ENCODE data around the gene SSH2.
"Not testable (repeated sequence)": the region's sequence is repeated elsewhere in the genome, so short reads cannot be mapped to it uniquely, and the experiment has no call there.

Gene SSH2

DNA sequence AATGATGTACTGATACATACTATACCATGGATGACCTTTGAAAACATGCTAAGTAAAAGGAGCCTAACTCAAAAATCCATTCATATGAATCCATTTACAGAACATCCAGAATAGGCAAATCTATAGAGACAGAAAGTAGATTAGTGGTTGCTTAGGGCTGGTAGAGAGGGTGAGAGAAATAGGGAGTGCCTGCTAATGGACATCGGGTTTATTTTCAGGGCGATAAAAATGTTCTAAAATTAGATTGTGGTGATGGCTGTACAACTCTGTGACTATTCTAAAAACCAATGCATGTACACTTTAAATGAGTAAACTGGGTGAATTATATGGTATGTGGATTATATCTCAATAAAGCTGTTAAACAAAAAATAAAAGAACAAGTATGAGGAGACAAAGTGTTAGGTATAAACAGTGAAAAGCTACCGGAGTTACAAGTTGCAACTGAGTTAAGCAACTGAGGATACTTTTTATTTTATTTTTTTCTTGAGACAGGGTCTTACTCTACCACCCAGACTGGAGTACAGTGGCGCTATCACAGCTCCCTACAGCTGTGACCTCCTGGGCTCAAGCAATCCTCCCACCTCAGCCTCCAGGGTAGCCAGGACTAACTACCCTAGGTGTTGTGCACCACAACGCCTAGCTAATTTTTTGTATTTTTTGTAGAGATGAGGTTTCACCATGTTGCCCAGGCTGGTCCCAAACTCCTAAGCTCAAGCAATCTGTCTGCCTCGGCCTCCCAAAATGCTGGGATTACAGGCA is 231.8 kb downstream of the SSH2 start:
- DNase-seq = no peak

DNA sequence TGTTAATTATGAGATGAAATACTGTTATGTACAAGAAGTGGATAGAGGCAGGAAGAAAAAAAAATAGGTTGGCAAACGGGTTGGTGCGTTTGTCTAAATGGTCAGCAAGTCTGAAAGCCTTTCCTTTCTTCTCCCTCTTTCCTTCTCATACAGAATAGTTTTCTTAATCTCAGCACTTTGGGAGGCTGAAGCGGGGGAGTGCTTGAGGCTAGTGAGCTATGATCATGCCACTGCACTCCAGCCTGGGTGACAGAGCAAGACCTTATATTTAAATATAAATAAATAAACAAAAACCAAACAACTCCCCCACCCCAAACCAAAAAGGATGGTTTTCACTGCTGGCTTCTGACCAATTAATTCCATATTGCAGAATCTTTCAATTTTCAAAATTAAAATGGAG is 232.7 kb downstream of the SSH2 start:
- no peak for DNase-seq

DNA sequence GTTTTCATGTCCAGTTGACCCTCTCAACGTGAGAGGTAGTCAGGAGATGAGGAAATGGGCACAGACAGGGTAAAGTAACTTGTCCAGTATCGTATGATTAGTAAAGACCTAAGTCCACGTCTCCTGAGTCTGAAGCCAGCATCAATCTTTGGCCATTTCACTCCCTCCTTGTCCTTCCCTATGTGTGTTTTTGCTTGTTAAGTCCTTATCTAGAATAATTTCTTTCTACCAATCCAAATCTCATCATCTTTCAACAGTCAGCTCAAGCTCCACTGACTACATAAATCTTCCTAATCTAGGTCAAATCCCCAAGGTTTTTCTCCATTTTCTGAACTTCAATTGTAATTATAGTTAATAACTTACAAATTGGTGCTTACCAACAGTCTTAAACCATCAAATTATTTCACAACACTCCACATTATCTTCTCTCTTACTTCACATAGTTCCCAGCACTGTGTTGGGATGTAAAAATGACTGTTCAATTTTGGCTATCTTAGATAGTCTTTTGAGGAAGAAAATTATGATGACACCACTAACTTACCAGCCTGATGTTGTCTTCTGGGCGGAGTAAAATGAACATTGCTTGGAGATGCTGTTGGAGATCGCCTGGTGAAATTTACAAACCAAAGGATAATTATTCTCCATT is 235.0 kb downstream of the SSH2 start:
- DNase-seq = no peak

DNA sequence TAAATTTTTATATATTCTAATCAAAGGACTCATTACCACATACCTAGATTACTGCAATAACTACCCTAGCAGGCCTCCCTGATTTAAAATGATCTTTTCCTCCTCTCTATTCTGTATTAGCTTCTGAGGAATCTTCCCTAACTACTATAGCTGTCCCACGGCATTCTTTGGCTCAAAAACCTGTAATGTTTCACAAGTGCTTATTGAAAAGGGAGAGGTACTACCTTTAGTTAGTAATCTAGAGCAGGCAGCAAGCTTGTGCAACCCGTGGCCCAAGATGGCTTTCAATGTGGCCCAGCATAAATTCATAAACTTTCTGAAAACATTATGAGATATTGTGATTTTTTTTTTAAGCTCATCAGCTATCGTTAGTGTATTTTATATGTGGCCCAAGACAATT is 236.3 kb downstream of the SSH2 start:
- DNase-seq = no peak

DNA sequence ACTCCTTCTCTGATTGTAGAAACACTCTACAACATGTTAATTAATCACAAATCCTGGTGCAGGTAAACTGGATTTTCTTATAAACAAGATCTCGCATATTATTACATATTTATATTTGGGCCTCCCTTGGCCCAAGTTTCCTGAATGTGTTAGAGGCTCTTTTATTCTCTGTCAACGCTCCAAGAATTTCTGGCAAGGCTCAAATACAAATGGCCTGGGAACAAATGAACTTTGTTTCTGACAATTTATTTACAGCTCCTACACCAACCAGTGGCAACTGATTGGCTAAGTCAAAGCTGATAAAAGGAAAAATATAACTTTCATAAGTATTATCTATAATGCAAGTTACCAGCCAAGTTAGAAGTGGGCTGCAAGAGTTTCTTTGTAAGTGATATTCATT is 242.4 kb downstream of the SSH2 start:
- DNase-seq = no peak

DNA sequence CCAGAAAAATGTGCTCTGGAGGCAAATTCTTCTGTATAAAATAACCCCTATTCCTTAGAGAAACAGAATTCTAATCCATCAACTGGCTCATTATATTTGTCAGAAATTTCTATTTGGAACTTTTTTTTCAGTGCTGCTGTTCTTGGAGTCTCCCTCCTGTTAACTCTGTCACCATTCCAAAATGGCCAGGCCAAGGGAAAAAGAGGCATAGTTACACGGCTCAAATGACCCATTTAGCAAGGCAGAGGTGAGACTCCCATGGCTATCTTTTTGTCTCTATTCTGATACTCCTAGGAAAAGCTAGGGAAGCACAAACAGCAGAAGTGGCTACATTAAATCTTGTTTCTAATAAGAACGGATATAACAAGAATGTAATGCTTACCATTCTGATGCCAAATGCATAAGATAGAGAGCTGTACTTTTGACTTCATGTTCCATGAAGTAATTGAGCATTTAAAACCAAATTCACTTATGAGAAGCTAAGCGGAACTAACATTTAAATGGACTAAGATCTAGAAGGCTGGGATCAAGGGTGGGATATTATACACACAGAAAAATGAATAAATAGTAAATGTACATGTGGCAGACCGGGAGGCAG is 242.9 kb downstream of the SSH2 start:
- DNase-seq = no peak

DNA sequence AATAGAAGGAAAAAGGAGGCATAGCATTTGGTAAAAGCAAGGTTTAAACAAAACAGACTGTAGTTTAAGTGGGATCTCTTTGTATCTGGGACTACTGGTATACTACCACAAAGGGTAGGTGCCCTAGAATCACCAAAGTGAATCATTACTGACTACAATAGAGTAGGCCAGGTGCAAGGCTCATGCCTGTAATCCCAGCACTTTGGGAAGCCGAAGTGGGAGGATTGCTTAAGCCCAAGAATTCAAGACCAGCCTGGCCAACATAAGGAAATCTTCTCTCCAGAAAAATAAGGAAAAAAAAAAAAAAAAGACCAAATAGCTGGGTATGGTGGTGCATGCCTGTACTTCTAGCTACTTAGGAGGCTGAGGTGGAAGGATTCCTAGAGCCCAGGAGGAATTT is 246.5 kb downstream of the SSH2 start:
- no peak for DNase-seq

DNA sequence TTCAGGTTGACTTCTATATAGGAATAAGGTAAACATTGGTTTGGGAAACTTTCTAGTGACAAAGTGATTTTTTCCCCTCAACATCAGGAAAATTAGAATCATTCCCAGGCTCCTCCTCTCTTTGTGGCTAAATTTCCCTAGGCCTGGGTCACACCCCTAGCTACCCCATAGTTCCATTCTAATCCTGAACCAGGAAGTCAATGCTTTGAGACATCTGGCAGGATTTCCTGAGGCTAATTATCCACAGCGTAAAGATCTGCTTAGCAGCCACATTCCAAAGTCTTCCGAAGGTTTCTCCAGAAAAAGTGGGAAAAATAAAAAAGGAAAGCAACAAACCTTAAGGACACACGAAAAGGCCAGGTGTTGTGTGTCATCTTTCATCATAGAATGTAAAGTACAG is 247.0 kb downstream of the SSH2 start:
- DNase-seq = no peak

DNA sequence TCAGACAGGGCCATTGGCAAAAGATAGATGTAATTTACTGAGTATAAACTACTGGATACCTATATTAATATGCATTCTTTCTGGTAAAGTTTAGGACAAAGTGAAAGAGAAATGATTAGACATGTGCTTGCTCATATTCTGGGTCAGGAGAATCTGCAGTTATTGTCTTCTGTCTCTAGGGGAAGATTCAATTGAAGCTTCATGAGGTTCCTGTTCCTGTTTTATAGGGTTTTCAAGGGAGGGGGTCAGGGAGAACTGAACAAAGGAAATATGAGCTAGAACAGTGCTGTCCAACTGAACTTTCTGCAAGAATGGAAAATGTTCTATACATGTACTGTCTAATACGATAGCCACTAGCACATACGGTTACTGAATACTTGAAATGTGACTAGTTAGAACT is 248.0 kb downstream of the SSH2 start:
- no peak for DNase-seq

DNA sequence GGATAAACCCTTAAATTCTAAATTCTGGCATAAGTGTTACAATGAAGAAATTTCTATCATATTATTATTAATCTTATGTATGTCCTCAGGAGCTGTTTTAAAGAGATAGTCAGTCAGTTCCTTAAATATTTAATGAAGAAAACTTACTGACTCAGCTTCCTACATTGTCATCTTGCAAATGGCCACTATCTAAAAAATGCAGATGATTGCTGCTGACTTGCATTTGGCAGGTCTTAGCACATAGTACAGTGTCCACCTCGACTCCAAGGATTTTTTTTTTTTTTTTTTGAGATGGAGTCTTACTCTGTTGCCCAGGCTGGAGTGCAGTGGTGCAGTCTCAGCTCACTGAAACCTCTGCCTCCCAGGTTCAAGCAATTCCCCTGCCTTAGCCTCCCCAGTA is 252.2 kb downstream of the SSH2 start:
- no peak for DNase-seq

DNA sequence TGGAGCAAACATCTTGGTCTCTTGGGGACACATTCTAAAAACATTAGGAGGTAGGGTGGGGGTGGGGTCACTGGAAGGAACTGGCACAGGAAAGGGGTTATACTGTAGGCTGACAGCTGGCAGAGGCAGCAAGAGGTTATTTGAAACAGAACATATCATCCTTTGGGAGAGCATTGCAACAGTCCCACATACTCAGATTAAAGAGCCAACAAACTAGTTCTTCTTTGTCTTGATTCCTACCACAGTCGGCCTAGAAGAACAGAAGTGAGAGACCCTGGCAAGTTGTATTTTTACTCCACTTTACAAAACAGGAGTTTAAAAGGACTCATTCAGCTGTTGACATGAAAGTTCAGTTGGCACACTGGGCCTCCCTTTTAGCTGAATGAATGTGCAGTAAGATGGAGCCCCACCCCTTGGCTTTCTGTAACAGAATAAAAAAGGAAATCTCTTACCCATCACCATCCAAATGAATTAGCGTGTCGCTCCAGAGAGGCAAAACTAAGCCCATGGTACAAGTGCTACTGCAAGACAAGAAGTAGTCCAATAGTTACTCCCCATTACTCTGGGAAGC is 252.7 kb downstream of the SSH2 start:
- DNase-seq = no peak

DNA sequence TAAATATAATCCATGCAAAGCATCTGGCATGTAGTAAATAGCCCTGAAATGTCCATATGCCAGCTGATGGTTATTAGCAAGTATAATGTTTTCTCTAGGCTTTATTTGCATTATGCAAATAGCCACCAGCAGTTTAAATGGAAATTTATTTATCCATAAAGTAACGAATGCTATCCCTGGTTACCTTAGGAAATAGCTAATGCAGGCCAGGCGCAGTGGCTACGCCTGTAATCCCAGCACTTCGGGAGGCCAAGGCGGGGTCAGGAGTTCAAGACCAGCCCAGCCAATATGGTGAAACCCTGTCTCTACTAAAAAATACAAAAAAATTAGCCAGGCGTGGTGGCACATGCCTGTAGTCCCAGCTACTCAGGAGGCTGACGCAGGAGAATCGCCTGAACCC is 254.1 kb downstream of the SSH2 start:
- DNase-seq = not testable (repeated sequence)

DNA sequence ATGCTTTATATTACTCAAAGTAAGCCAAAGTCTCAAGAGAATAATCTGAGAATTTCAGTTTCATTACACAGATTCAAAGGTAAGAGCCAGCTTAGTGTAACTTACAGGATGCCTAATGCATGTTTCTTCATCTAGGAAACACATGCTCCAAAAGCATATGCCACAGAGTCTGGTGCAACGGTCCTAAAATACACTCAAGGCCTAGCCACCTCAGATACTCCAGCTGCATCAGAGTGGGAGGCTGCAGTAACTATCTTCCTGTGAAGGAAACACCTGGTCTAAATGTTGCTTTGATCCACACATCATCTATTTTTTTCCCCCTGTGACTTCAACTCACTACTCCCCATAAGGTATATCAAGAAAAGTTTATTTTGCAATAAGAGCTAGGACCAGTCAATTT is 255.7 kb downstream of the SSH2 start:
- DNase-seq = no peak

DNA sequence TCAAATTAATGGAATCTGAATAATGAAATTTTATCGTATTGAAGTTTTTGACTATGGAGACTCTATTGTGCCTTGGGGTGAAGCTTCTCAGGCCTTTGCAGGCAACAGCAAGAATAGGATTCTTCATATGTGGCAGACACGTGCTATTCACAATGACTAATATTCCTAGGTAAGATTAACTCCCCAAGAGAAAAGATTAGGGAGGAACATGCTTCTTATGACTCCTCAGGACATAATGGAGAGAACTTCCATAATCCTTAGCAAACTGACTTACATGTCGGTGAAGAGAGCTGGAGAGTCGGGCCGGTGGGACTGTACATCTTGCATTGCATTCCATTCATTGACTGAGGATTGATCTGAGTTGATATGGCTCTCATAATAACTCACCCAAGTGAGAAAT is 258.4 kb downstream of the SSH2 start:
- DNase-seq = no peak

DNA sequence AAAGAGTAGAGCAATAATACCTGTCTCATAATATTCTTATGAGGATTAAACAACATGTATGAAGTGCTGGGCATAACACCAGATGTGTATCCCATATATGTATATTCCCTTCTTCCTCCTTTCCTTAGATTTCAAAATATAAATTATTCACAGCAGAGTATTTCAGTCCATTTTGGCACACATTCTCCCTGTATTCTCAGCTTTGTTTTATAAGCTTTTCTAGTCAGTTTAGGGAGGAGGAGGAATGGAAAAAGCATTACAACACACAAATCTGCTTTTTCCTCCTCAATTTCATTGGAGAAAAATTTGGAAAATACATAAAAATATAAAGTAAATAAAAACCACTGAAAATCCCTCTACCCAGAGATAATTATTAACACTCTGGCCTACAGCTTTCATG is 260.8 kb downstream of the SSH2 start:
- DNase-seq = no peak

DNA sequence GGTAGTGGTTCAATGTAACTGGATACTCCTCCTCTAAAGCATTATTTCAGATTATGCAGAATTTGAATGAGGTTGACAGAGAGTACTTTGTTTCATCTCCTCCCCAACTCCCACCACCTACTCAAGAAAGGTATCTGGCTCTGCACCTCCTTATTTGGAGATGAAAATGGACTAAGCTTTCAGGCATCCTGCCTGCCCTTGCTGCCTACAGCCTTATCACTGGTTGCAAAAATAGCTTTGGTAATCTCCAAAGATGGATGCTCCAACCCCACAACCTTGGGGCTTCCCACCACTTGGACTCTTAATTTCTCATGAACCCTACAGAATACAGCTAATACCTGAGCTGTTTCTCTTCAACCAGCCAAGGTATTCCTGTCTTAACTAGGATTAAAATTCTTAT is 262.1 kb downstream of the SSH2 start:
- no peak for DNase-seq

DNA sequence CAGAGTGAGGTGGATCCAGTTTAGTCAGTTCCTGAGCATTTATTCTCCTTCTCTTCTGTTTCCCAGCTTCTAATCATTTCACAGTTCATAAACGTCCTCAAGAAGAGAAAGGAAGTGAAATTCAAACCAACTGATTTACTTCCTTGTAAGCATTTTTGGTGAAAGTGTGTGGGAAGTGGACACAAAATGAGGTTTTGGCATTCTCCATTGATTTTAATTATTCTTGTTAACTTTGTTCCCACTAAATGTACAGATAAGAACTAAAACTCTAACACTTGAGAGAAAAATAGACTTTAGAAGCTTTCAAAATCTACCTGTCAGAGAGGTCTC is 264.6 kb downstream of the SSH2 start:
- no peak for DNase-seq

DNA sequence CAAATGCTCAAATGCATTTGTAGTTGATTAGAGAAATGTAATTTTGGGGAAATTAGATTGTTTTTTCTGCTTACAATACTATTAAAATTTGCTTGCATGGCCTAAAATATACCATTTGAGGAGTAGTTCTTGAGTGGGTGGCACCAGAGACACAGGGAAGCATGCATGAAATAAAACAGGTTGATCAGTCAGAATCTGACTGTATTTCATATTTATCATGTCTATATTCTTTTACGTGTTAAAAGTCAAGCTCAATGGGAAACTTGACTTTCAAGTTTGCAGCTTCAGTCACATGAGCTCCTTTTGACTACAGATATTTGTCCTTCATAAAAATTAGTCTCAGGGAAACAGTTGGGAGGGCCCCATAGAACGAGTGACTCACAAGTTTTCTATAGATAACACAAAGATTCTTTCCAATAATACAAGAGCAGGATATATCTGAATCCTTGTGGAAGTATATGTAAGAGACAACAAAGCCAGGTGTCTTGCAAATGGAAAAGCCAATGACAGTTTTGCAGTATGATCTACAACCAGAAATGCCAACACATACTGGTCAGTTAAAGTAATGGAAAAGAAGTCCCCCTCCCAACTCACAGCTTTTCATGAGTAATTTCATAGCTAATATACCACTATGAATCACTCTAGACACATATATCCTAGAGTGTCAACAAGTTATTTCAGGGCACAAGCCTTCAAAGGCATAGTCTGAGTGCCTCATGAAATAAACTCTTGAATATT is 265.1 kb downstream of the SSH2 start:
- no peak for DNase-seq

DNA sequence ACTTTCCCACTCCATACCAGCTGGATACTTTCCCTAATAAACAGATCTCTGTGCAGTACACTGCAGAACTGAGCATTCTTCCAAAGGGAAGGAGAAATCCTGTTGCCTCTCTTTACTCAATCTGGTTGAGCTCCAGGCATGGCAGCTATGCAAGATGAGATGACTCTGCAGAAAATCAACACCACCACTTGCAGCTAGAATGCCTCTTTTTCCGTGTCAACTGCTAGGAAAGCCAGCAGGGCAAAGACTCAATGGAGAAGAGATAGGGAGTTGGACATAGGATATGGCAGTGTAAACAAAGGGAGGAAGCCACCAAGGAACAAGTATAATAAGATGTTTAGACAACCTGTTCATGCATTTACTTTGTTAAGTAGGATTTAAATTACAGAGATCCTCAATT is 266.9 kb downstream of the SSH2 start:
- no peak for DNase-seq

DNA sequence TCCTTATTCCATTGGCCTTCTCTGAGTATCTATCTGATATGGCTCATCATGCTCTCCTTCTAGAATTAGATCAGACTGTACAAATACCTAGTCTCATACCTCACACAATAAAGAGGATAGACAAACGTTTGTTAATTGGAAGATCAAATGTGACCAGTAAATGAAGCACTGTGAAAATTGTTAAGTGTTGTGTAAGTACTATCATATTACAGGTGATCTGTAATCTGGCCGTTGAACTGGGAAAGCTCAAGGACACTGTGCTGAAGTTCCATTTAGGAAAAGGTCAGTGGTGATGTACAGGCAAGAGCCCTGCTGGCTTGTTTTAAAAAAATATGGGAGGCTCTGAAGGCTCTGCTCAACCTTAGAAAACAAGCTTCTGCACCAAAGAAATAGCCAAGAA is 268.8 kb downstream of the SSH2 start:
- DNase-seq = no peak

DNA sequence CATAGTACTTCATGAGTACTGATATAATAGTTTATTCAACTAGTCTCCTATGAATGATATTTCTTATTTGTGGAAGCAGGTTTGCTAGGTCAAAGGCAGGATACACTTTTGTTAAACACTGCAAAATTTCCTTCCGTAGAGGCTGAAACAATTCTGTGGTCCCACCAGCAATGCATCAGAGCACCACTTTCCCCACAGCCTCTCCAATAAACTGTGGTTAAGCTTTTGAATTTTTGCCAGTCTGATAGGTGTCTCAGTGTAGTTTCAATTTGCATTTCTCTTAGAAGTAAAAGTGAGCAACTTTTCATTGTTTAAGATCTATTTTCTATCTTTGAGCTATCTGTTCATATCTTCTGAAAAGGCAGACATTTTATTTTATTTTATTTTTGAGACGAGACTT is 270.9 kb downstream of the SSH2 start:
- peak in 1 of 2 donors; percentile 21 for DNase-seq

DNA sequence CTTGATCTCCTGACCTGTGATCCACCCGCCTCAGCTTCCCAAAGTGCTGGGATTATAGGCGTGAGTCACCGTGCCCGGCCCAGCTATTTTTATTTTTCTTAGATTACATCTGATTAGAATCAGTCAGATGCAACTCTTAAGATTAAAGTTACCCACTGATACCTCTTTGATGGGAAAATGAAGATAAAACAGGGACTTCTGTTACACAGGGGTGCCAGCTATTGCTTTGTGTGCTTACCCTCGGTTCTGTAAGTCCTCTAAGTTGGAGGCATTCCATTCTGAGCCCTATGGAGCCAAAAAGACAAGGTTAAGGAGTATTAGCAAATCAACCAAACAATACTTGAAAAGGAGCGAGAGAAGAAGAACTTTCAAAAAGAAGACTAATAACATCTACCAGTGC is 274.7 kb downstream of the SSH2 start:
- no peak for DNase-seq

DNA sequence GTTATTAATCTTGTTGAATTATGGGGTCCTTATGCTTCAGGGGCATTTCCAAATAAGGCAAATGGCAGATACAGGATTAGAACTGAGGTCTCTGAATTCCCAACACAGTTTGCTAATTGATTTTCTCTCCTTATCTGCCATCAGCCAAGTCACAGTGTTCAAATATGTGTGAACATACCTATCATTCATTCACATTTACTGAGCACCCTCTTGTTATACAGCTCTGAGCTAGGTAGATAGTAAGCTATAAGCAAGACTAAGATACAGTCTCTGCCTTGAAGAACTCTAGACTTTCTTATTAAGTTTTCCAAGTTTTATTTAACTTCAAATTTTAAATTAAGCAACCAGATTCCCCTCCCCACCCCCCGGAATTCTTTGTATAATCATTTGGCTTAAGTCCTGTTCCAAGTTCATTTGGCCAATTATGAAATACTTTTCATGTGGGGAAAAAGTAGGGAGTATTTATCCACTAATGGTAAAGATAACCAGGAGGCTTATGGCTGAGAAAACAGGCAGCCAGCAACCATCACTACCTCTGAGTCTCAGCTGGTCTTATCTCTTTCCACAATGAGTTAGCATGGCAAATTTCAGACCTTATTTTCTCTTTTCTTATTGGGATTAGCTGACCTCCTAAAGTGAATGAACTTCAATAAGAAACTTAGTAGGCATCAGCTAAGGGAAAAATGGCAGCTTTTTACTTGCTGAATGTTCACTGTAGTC is 275.9 kb downstream of the SSH2 start:
- no peak for DNase-seq

All from CD4-positive, alpha-beta T cell treated with Interferon alpha-2 for 1 hour (primary cell).